HepG2 (cell line): Measurements from ENCODE around the gene CCDC57. TPM values are rescaled to one million over a fixed set of nuclear protein-coding genes. Genes with fewer than 3 reads are reported as not detected.

Source experiments
- BCLAF1 ChIP-seq: fragments of 450-650 bp; IDR thresholded peaks from 2 replicates; pipeline ENCODE4 v1.6.1; 2017; ENCODE audit warnings: mild to moderate bottlenecking
- CBX1 ChIP-seq: IDR thresholded peaks from one replicate; pipeline ENCODE4 v1.6.1; 2016; ENCODE audit warnings: antibody characterized with exemption, low read depth
- FLYWCH1 ChIP-seq: sonication (generic); formaldehyde crosslinking; IDR thresholded peaks from 2 replicates; pipeline ENCODE4 v1.8.1; 2023; ENCODE audit warnings: mild to moderate bottlenecking, missing genetic modification reagents
- FUBP1 ChIP-seq: sonication (generic); formaldehyde crosslinking; IDR thresholded peaks from 2 replicates; pipeline ENCODE4 v1.5.1; 2020; ENCODE audit warnings: missing genetic modification reagents, mild to moderate bottlenecking, borderline replicate concordance
- GTF2F1 ChIP-seq: fragments of 150-350 bp; IDR thresholded peaks from 2 replicates; pipeline ENCODE4 v1.6.1; 2014; ENCODE audit warnings: low read length
- KLF16 ChIP-seq, 2 experiments: sonication (generic) in 1 of 2; formaldehyde crosslinking in 1 of 2; IDR thresholded peaks; 2 replicates each; pipeline versions ENCODE4 v1.6.1 to v1.8.0; 2016 to 2023; ENCODE audit warnings: missing genetic modification reagents in 2 of 2, missing compliant biosample characterization in 1 of 2
- RORA ChIP-seq: sonication (generic); formaldehyde crosslinking; IDR thresholded peaks from 2 replicates; pipeline ENCODE4 v1.5.0; 2020; ENCODE audit warnings: mild to moderate bottlenecking, missing genetic modification reagents, moderate library complexity
- SNAPC2 ChIP-seq: sonication (generic); formaldehyde crosslinking; IDR thresholded peaks from 2 replicates; pipeline ENCODE4 v1.8.1; 2022; ENCODE audit warnings: mild to moderate bottlenecking, missing genetic modification reagents
- YEATS2 ChIP-seq: sonication (generic); formaldehyde crosslinking; IDR thresholded peaks from 2 replicates; pipeline ENCODE4 v1.4.0; 2020; ENCODE audit warnings: missing genetic modification reagents, borderline replicate concordance
- ZBTB3 ChIP-seq: sonication (generic); formaldehyde crosslinking; IDR thresholded peaks from 2 replicates; pipeline ENCODE4 v1.4.0; 2020; ENCODE audit warnings: low read depth, mild to moderate bottlenecking, moderate library complexity, missing genetic modification reagents, borderline replicate concordance
- ZNF121 ChIP-seq: sonication (generic); formaldehyde crosslinking; IDR thresholded peaks from 2 replicates; pipeline ENCODE4 v1.5.0; 2020; ENCODE audit warnings: mild to moderate bottlenecking, missing genetic modification reagents
- ZNF318 ChIP-seq: sonication (generic); formaldehyde crosslinking; IDR thresholded peaks from 2 replicates; pipeline ENCODE4 v1.4.0; 2020; ENCODE audit warnings: mild to moderate bottlenecking, missing genetic modification reagents
- ZNF383 ChIP-seq: sonication (generic); formaldehyde crosslinking; IDR thresholded peaks from 2 replicates; pipeline ENCODE4 v1.4.0; 2020; ENCODE audit warnings: missing genetic modification reagents, mild to moderate bottlenecking, borderline replicate concordance
- ZNF547 ChIP-seq: sonication (generic); formaldehyde crosslinking; IDR thresholded peaks from 2 replicates; pipeline ENCODE4 v1.5.1; 2020; ENCODE audit warnings: mild to moderate bottlenecking, missing genetic modification reagents
- ZNF614 ChIP-seq: IDR thresholded peaks from 2 replicates; pipeline ENCODE4 v1.6.1; 2018; ENCODE audit warnings: missing biosample characterization, missing genetic modification reagents, inconsistent platforms, borderline replicate concordance
- ZNF792 ChIP-seq: IDR thresholded peaks from 2 replicates; pipeline ENCODE4 v1.6.1; 2016
- polyA plus RNA-seq, 8 experiments: library from polyadenylated mRNA; depleted of rRNA in 3 of 8; stranded (reverse) in 7 of 8; unstranded in 1 of 8; fragments of >200 nt; fragmentation: Illumina TruSeq in 4 of 8; extraction: Trizol in 4 of 8; gene quantifications; 2 replicates each; pipeline versions ENCODE4 v1.2.1 to v1.2.3, GENCODE V29; 2011 to 2016; ENCODE audit warnings: low read depth in 4 of 8, missing spikeins in 1 of 8, mixed read lengths in 1 of 8; ENCODE audit not compliant: insufficient read depth in 1 of 8
- total RNA-seq, 5 experiments: library from RNA; depleted of rRNA; stranded (reverse); fragments of >200 nt; fragmentation: Illumina TruSeq; extraction: Trizol; gene quantifications; 2 replicates each; pipeline ENCODE4 v1.2.3, GENCODE V29; 2016; ENCODE audit warnings: low read depth in 1 of 5

Gene CCDC57
- total and polyA plus RNA-seq, 2 of the 13 experiments (the other 11 are each of a cell fraction or from before 2014, with no cell fraction given), result 59.3 to 59.9 TPM

- no peak for TF ChIP-seq ZNF318
- no peak for TF ChIP-seq FLYWCH1 (CRISPR knock-in tag)
- TF ChIP-seq CBX1, result peak; percentile 34
- 0 out of 2 replicates have a peak, but pooled peaks have one; percentile 45 for TF ChIP-seq FUBP1
- TF ChIP-seq YEATS2, result peak; percentile 71; the same call in 1 of the 2 replicates
- TF ChIP-seq BCLAF1, result no peak
- no peak for TF ChIP-seq GTF2F1
- TF ChIP-seq ZNF121, result no peak
- TF ChIP-seq SNAPC2, result no peak
- peak; percentile 83; the same call in 1 of the 2 replicates for TF ChIP-seq ZNF792 (CRISPR knock-in tag)
- TF ChIP-seq KLF16 (CRISPR knock-in tag; IDR thresholded peaks at IDR 0.05), result peak in 1 of 2 experiments; percentile 80; a peak in 2 of 4 replicates
- TF ChIP-seq ZNF383 (CRISPR knock-in tag), result no peak
- TF ChIP-seq ZNF547 (CRISPR knock-in tag), result peak; percentile 70; the same call in 1 of the 2 replicates
- TF ChIP-seq RORA (CRISPR knock-in tag), result no peak
- TF ChIP-seq ZNF614 (CRISPR knock-in tag), result peak; percentile 48; the same call in 1 of the 2 replicates
- no peak for TF ChIP-seq ZBTB3 (CRISPR knock-in tag)
These were observed 6.7 kb downstream of the CCDC57 start (continued) for GRCh38 chr17:82205720-82206508.
